WTC11 (cell line): ENCODE measurements around the gene BLCAP.

ENCODE experiments used
- CREB1 ChIP-seq: sonication (generic); formaldehyde crosslinking; IDR thresholded peaks from 2 replicates; pipeline ENCODE4 v1.8.0; 2023; ENCODE audit warnings: mild to moderate bottlenecking, missing genetic modification reagents
- FOXP4 ChIP-seq: sonication (generic); formaldehyde crosslinking; IDR thresholded peaks from 2 replicates; pipeline ENCODE4 v1.8.0; 2022; ENCODE audit warnings: mild to moderate bottlenecking, missing genetic modification reagents
- GRHL2 ChIP-seq: fragments of 250-450 bp; sonication (Bioruptor Pico); IDR thresholded peaks from 2 replicates; pipeline ENCODE4 v1.8.0; 2022; ENCODE audit warnings: mild to moderate bottlenecking, moderate library complexity; ENCODE audit not compliant: insufficient replicate concordance, severe bottlenecking
- HMGXB4 ChIP-seq: sonication (generic); formaldehyde crosslinking; IDR thresholded peaks from 2 replicates; pipeline ENCODE4 v1.8.1; 2023; ENCODE audit warnings: mild to moderate bottlenecking, moderate library complexity, missing genetic modification reagents
- NFE2L1 ChIP-seq: sonication (generic); formaldehyde crosslinking; IDR thresholded peaks from 2 replicates; pipeline ENCODE4 v1.8.1; 2023; ENCODE audit warnings: missing genetic modification reagents
- TP53 ChIP-seq: sonication (generic); formaldehyde crosslinking; IDR thresholded peaks from 2 replicates; pipeline ENCODE4 v1.8.1; 2023; ENCODE audit warnings: mild to moderate bottlenecking, missing genetic modification reagents
- ZBTB21 ChIP-seq: sonication (generic); formaldehyde crosslinking; IDR thresholded peaks from 2 replicates; pipeline ENCODE4 v1.8.1; 2023; ENCODE audit warnings: mild to moderate bottlenecking, missing genetic modification reagents, borderline replicate concordance
- ZNF121 ChIP-seq: sonication (generic); formaldehyde crosslinking; IDR thresholded peaks from 2 replicates; pipeline ENCODE4 v1.8.0; 2023; ENCODE audit warnings: missing genetic modification reagents
- ZNF263 ChIP-seq: sonication (generic); formaldehyde crosslinking; IDR thresholded peaks from 2 replicates; pipeline ENCODE4 v1.8.1; 2022; ENCODE audit warnings: low read depth, mild to moderate bottlenecking, moderate library complexity, missing genetic modification reagents
- TF ChIP-seq, protein P1 (sequence below): fragments of 200-600 bp; IDR thresholded peaks from 2 replicates; pipeline ENCODE4 v1.8.0; 2022; ENCODE audit warnings: antibody characterized with exemption
- TF ChIP-seq, protein P2 (sequence below): sonication (generic); formaldehyde crosslinking; conservative IDR thresholded peaks from 2 replicates; pipeline ENCODE4 v1.8.1; 2022; ENCODE audit warnings: mild to moderate bottlenecking, missing genetic modification reagents
- TF ChIP-seq, protein P3 (sequence below): sonication (generic); formaldehyde crosslinking; IDR thresholded peaks from 2 replicates; pipeline ENCODE4 v1.8.1; 2022; ENCODE audit warnings: low read depth, mild to moderate bottlenecking, moderate library complexity, missing genetic modification reagents, borderline replicate concordance
- TF ChIP-seq, protein P4 (sequence below): sonication (generic); formaldehyde crosslinking; IDR thresholded peaks from 2 replicates; pipeline ENCODE4 v1.8.0; 2022; ENCODE audit warnings: mild to moderate bottlenecking, missing genetic modification reagents
- TF ChIP-seq, protein P5 (sequence below): sonication (generic); formaldehyde crosslinking; IDR thresholded peaks from 2 replicates; pipeline ENCODE4 v1.8.1; 2022; ENCODE audit warnings: low read depth, missing genetic modification reagents, borderline replicate concordance

DNA sequence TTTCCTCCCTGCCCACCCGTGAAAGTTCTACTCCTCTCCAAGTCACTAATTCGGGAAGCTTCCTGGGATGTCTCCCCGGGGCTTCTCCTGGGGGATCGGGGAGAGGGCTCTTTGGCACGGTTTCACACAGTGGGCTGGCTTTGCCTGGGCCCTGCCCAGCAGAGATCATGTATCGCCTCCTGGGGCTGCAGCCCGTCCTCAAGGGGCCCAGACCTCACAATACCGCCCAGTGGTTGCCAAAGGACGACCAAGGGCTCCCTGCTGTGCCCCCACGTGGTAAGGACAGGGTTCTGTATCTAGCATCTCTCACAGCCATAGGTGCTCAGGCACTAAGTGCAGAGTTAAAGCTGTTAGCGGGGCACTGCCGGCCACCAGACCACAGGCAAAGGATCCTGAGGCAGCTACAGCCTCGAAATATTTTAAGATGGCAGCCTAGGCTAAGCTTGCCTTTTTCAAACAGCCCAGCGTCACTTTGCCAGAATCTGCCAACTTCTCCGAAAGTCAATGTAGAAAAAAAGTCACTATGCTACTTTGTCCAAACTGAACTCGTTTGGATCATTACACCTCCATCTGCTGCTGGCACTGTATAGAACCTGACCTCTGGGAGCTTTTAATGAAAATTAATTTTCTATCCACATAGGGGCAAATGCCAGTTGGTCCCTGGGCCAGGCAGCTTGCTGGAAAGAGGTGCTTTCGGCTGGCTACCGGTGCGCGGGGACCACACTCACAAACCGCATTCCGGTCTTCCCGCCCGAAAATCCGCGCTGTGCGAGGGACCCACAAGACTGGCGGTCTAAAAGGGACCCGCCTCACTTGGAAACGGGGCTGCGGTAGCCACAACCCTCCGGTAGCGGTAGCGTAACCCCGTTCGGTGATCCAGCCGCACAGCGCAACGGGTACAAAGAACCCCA is 7.9 kb downstream of the BLCAP start:
- TF ChIP-seq, protein P1, sequence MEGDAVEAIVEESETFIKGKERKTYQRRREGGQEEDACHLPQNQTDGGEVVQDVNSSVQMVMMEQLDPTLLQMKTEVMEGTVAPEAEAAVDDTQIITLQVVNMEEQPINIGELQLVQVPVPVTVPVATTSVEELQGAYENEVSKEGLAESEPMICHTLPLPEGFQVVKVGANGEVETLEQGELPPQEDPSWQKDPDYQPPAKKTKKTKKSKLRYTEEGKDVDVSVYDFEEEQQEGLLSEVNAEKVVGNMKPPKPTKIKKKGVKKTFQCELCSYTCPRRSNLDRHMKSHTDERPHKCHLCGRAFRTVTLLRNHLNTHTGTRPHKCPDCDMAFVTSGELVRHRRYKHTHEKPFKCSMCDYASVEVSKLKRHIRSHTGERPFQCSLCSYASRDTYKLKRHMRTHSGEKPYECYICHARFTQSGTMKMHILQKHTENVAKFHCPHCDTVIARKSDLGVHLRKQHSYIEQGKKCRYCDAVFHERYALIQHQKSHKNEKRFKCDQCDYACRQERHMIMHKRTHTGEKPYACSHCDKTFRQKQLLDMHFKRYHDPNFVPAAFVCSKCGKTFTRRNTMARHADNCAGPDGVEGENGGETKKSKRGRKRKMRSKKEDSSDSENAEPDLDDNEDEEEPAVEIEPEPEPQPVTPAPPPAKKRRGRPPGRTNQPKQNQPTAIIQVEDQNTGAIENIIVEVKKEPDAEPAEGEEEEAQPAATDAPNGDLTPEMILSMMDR: no peak
- TF ChIP-seq ZBTB21 (CRISPR knock-in tag): no peak
- TF ChIP-seq FOXP4: no peak
- TF ChIP-seq ZNF121: no peak
- no peak for TF ChIP-seq ZNF263
- TF ChIP-seq GRHL2 (CRISPR knock-in tag): no peak
- TF ChIP-seq, protein P2, sequence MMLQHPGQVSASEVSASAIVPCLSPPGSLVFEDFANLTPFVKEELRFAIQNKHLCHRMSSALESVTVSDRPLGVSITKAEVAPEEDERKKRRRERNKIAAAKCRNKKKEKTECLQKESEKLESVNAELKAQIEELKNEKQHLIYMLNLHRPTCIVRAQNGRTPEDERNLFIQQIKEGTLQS (CRISPR knock-in tag): no peak
- no peak for TF ChIP-seq NFE2L1 (CRISPR knock-in tag)
- TF ChIP-seq HMGXB4 (CRISPR knock-in tag): no peak
- TF ChIP-seq TP53 (CRISPR knock-in tag): no peak
- no peak for TF ChIP-seq CREB1 (CRISPR knock-in tag)
- TF ChIP-seq, protein P3, sequence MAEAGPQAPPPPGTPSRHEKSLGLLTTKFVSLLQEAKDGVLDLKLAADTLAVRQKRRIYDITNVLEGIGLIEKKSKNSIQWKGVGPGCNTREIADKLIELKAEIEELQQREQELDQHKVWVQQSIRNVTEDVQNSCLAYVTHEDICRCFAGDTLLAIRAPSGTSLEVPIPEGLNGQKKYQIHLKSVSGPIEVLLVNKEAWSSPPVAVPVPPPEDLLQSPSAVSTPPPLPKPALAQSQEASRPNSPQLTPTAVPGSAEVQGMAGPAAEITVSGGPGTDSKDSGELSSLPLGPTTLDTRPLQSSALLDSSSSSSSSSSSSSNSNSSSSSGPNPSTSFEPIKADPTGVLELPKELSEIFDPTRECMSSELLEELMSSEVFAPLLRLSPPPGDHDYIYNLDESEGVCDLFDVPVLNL (CRISPR knock-in tag): no peak
- TF ChIP-seq, protein P4, sequence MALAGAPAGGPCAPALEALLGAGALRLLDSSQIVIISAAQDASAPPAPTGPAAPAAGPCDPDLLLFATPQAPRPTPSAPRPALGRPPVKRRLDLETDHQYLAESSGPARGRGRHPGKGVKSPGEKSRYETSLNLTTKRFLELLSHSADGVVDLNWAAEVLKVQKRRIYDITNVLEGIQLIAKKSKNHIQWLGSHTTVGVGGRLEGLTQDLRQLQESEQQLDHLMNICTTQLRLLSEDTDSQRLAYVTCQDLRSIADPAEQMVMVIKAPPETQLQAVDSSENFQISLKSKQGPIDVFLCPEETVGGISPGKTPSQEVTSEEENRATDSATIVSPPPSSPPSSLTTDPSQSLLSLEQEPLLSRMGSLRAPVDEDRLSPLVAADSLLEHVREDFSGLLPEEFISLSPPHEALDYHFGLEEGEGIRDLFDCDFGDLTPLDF: no peak
- TF ChIP-seq, protein P5, sequence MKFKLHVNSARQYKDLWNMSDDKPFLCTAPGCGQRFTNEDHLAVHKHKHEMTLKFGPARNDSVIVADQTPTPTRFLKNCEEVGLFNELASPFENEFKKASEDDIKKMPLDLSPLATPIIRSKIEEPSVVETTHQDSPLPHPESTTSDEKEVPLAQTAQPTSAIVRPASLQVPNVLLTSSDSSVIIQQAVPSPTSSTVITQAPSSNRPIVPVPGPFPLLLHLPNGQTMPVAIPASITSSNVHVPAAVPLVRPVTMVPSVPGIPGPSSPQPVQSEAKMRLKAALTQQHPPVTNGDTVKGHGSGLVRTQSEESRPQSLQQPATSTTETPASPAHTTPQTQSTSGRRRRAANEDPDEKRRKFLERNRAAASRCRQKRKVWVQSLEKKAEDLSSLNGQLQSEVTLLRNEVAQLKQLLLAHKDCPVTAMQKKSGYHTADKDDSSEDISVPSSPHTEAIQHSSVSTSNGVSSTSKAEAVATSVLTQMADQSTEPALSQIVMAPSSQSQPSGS: no peak
